Measurements from ENCODE around the gene SMOC1. TPM values are rescaled to one million over a fixed set of nuclear protein-coding genes. Genes with fewer than 3 reads are reported as not detected.

SMOC1 gene
- total RNA-seq, 1 experiment from 2014 or later = 22.9 TPM

GRCh38 chr14:69987406-69988121 is 108.3 kb downstream of the SMOC1 start:
- Mint-ChIP-seq H3K27ac (ENCODE audit: low read depth, unreplicated experiment) (no peak overlapping the region), H3K4me3 (ENCODE audit: unreplicated experiment) (no peak overlapping the region), H3K36me3 (ENCODE audit: insufficient read depth, unreplicated experiment) (no peaks in the 10 kb centered on the region), H3K4me1 (ENCODE audit: insufficient read depth, unreplicated experiment) (peaks cover 12% of the 10 kb centered on the region), H3K9me3 (ENCODE audit: unreplicated experiment) (no peaks in the 10 kb centered on the region), H3K27me3 (ENCODE audit: insufficient read depth, unreplicated experiment) (no peaks in the 10 kb centered on the region)
- ChIA-PET CTCF (no interaction called here), POLR2A (interaction anchor here (1.4 kb wide), 1 partner anchor 31 kb away, joined by 3 read pairs; no protein-coding TSS in a partner anchor)
- BruUV-seq (replicated peaks) = no TSS peak
- intact Hi-C loops (cut with micrococcal nuclease) = no loop called here
- no peak for TF ChIP-seq CTCF (IDR thresholded peaks at IDR 0.05; ENCODE audit: unreplicated experiment)
- no peak for DNase-seq (ENCODE audit: unreplicated experiment)

GRCh38 chr14:69988979-69989378 is 109.8 kb downstream of the SMOC1 start:
- BruUV-seq (replicated peaks) = no TSS peak
- intact Hi-C loops (cut with micrococcal nuclease) = no loop called here

GRCh38 chr14:69989622-69990021 is 110.4 kb downstream of the SMOC1 start:
- DNase-seq (ENCODE audit: unreplicated experiment) = no peak
- Mint-ChIP-seq H3K27ac (ENCODE audit: low read depth, unreplicated experiment) (no peak overlapping the region), H3K4me3 (ENCODE audit: unreplicated experiment) (no peak overlapping the region), H3K4me1 (ENCODE audit: insufficient read depth, unreplicated experiment) (peaks cover 12% of the 10 kb centered on the region), H3K9me3 (ENCODE audit: unreplicated experiment) (no peaks in the 10 kb centered on the region), H3K27me3 (ENCODE audit: insufficient read depth, unreplicated experiment) (no peaks in the 10 kb centered on the region), H3K36me3 (ENCODE audit: insufficient read depth, unreplicated experiment) (no peaks in the 10 kb centered on the region)
- intact Hi-C loops (cut with micrococcal nuclease) = no loop called here
- ChIA-PET POLR2A (no interaction called here), CTCF (interaction anchor here (1.5 kb wide), 1 partner anchor 171 kb away, joined by 3 read pairs; no protein-coding TSS in a partner anchor)
- TF ChIP-seq CTCF (IDR thresholded peaks at IDR 0.05; ENCODE audit: unreplicated experiment) = no peak
- BruUV-seq (replicated peaks) = no TSS peak

More at GRCh38 chr14:69988979-69989378, 109.8 kb downstream of the SMOC1 start:
- Mint-ChIP-seq H3K27ac (ENCODE audit: low read depth, unreplicated experiment) (no peak overlapping the region), H3K9me3 (ENCODE audit: unreplicated experiment) (no peaks in the 10 kb centered on the region), H3K4me1 (ENCODE audit: insufficient read depth, unreplicated experiment) (peaks cover 12% of the 10 kb centered on the region), H3K4me3 (ENCODE audit: unreplicated experiment) (no peak overlapping the region), H3K27me3 (ENCODE audit: insufficient read depth, unreplicated experiment) (no peaks in the 10 kb centered on the region), H3K36me3 (ENCODE audit: insufficient read depth, unreplicated experiment) (no peaks in the 10 kb centered on the region)
- TF ChIP-seq CTCF (IDR thresholded peaks at IDR 0.05; ENCODE audit: unreplicated experiment) = no peak
- ChIA-PET POLR2A (no interaction called here), CTCF (interaction anchor here (1.5 kb wide), 1 partner anchor 170 kb away, joined by 3 read pairs; no protein-coding TSS in a partner anchor)
- no peak for DNase-seq (ENCODE audit: unreplicated experiment)

- POLR2A ChIA-PET = no interaction called here
Measured at GRCh38 chr14:69990323-69990722, 111.1 kb downstream of the SMOC1 start.

More at GRCh38 chr14:69990323-69990722, 111.1 kb downstream of the SMOC1 start:
- H3K27me3 Mint-ChIP-seq (ENCODE audit: insufficient read depth, unreplicated experiment) = no peaks in the 10 kb centered on the region
- peaks cover 9% of the 10 kb centered on the region for H3K4me1 Mint-ChIP-seq (ENCODE audit: insufficient read depth, unreplicated experiment)
- BruUV-seq (replicated peaks) = no TSS peak
- no peak for DNase-seq (ENCODE audit: unreplicated experiment)
- no peaks in the 10 kb centered on the region for H3K9me3 Mint-ChIP-seq (ENCODE audit: unreplicated experiment)
- intact Hi-C loops (cut with micrococcal nuclease) = no loop called here
- no peak overlapping the region for H3K27ac Mint-ChIP-seq (ENCODE audit: low read depth, unreplicated experiment)
- no peaks in the 10 kb centered on the region for H3K36me3 Mint-ChIP-seq (ENCODE audit: insufficient read depth, unreplicated experiment)
- no peak overlapping the region for H3K4me3 Mint-ChIP-seq (ENCODE audit: unreplicated experiment)
- no peak for TF ChIP-seq CTCF (IDR thresholded peaks at IDR 0.05; ENCODE audit: unreplicated experiment)
- CTCF ChIA-PET = no interaction called here
